Astrocyte (in vitro differentiated cells and primary cell): Measurements from ENCODE around the gene WNT5B. TPM values are rescaled to one million over a fixed set of nuclear protein-coding genes. Genes with fewer than 3 reads are reported as not detected.
A peak's percentile ranks its signal among the peaks of the same experiment; 100 is the strongest.

Source experiments
- DNase-seq: peaks from one replicate; pipeline ENCODE4 v3.0.0-alpha.2; 2010; ENCODE audit warnings: low read depth
- FAIRE-seq: peaks from 2 replicates; lab custom pipeline; 2011; peaks lifted over from hg19 to GRCh38; lab: Jason Lieb, UNC
- H2AFZ ChIP-seq: 2 replicates; pipeline ENCODE4 v1.6.0; 2012; ENCODE audit warnings: low read depth, low read length, inconsistent platforms
- H3K27ac ChIP-seq: 2 replicates; pipeline ENCODE4 v1.5.1; 2011; ENCODE audit warnings: low read depth, low read length, inconsistent platforms
- H3K27me3 ChIP-seq: 2 replicates; pipeline ENCODE4 v1.6.0; 2011; ENCODE audit warnings: low read length, inconsistent platforms; ENCODE audit not compliant: insufficient read depth
- H3K36me3 ChIP-seq: 2 replicates; pipeline ENCODE4 v1.5.1; 2011; ENCODE audit warnings: low read length, inconsistent platforms; ENCODE audit not compliant: insufficient read depth
- H3K4me1 ChIP-seq: 2 replicates; pipeline ENCODE4 v1.5.1; 2011; ENCODE audit warnings: low read length, inconsistent platforms; ENCODE audit not compliant: insufficient read depth
- H3K4me2 ChIP-seq: 2 replicates; pipeline ENCODE4 v1.6.0; 2012; ENCODE audit warnings: low read length, inconsistent platforms
- H3K4me3 ChIP-seq: 2 replicates; pipeline ENCODE4 v1.5.1; 2011; ENCODE audit warnings: low read depth, mild to moderate bottlenecking, low read length, inconsistent platforms; ENCODE audit not compliant: insufficient read depth
- H3K79me2 ChIP-seq: 2 replicates; pipeline ENCODE4 v1.6.0; 2012; ENCODE audit warnings: mild to moderate bottlenecking, low read length, inconsistent platforms; ENCODE audit not compliant: insufficient read depth
- H3K9ac ChIP-seq: 2 replicates; pipeline ENCODE4 v1.6.0; 2012; ENCODE audit warnings: mild to moderate bottlenecking, low read length, inconsistent platforms
- H3K9me3 ChIP-seq: 2 replicates; pipeline ENCODE4 v1.5.1; 2012; ENCODE audit warnings: low read depth, mild to moderate bottlenecking, low read length, inconsistent platforms; ENCODE audit not compliant: insufficient read depth
- H4K20me1 ChIP-seq: 2 replicates; pipeline ENCODE4 v1.6.0; 2012; ENCODE audit warnings: low read length, inconsistent platforms; ENCODE audit not compliant: insufficient read depth
- H3K27ac Mint-ChIP-seq: one replicate; pipeline ENCODE4 v1.8.0; 2021; ENCODE audit warnings: mild to moderate bottlenecking, mixed read lengths; ENCODE audit not compliant: unreplicated experiment
- H3K27me3 Mint-ChIP-seq: one replicate; pipeline ENCODE4 v1.8.0; 2021; ENCODE audit warnings: low read depth, mixed read lengths; ENCODE audit not compliant: unreplicated experiment
- H3K36me3 Mint-ChIP-seq: one replicate; pipeline ENCODE4 v1.8.0; 2021; ENCODE audit warnings: low read depth, mixed read lengths; ENCODE audit not compliant: unreplicated experiment
- H3K4me1 Mint-ChIP-seq: one replicate; pipeline ENCODE4 v1.8.0; 2021; ENCODE audit warnings: low read depth, mixed read lengths; ENCODE audit not compliant: unreplicated experiment
- H3K4me3 Mint-ChIP-seq: one replicate; pipeline ENCODE4 v1.8.0; 2021; ENCODE audit warnings: mild to moderate bottlenecking, moderate library complexity, mixed read lengths; ENCODE audit not compliant: unreplicated experiment
- H3K9me3 Mint-ChIP-seq: one replicate; pipeline ENCODE4 v1.8.0; 2021; ENCODE audit warnings: mild to moderate bottlenecking, mixed read lengths; ENCODE audit not compliant: unreplicated experiment
- EZH2 ChIP-seq: IDR thresholded peaks from 2 replicates; pipeline ENCODE4 v1.6.1; 2012; ENCODE audit warnings: mild to moderate bottlenecking, low read length, inconsistent platforms; ENCODE audit not compliant: insufficient read depth
- total RNA-seq: library from RNA; stranded (reverse); gene quantifications from 2 replicates; pipeline ENCODE4 v1.2.1, GENCODE V29; 2021
- TF ChIP-seq, protein P1 (sequence below): IDR thresholded peaks from 2 replicates; pipeline ENCODE4 v1.5.1; 2011; ENCODE audit warnings: low read depth, mild to moderate bottlenecking, inconsistent platforms, low read length, moderate library complexity; ENCODE audit not compliant: insufficient read depth

Gene WNT5B
- total RNA-seq, 1 donor from 2014 or later: 110 TPM

DNA sequence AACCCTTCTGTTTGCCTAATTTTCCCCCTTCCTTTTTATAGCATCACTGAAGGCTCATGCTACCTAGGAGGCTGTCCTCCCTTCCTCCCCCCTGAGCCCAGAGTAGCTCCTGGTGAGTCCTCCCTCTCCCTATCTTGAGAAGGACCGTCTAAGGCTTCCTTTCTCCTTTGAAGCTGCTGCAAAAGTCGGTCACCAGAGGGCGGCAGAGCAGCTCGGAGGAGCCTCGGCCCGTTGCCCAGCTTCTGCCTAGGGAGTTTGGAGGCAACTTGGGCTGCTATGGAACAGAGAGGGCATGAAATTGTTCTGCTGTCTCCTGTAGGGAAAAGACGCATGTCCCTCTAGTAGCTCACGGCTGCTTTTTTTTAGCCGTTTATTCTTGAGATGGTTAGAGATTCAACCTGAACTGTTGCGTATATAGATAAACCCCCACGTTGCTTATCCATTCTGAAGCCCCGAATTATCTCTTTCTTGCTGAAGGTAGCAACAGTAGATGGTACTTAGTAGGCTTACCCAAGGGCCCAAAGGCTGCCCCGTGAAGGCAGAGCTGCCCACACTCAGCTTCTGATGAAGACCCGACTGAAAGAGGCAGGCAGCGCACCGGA, 5.7 kb downstream of the WNT5B start:
- no peak overlapping the region for H3K27ac Mint-ChIP-seq
- Histone ChIP-seq H3K27ac (no peak overlapping the region), H3K4me2 (no peak overlapping the region), H3K4me3 (no peak overlapping the region), H3K27me3 (no peaks in the 10 kb centered on the region), H3K4me1 (peaks cover 10% of the 10 kb centered on the region), H4K20me1 (peaks cover 51% of the 10 kb centered on the region), H2AFZ (no peak overlapping the region), H3K9ac (no peak overlapping the region), H3K36me3 (peaks cover 9% of the 10 kb centered on the region), H3K9me3 (no peaks in the 10 kb centered on the region), H3K79me2 (no peaks in the 10 kb centered on the region)
- no peak for FAIRE-seq
- H3K4me1 Mint-ChIP-seq: peaks cover 15% of the 10 kb centered on the region
- H3K9me3 Mint-ChIP-seq: no peaks in the 10 kb centered on the region
- TF ChIP-seq, protein P1, sequence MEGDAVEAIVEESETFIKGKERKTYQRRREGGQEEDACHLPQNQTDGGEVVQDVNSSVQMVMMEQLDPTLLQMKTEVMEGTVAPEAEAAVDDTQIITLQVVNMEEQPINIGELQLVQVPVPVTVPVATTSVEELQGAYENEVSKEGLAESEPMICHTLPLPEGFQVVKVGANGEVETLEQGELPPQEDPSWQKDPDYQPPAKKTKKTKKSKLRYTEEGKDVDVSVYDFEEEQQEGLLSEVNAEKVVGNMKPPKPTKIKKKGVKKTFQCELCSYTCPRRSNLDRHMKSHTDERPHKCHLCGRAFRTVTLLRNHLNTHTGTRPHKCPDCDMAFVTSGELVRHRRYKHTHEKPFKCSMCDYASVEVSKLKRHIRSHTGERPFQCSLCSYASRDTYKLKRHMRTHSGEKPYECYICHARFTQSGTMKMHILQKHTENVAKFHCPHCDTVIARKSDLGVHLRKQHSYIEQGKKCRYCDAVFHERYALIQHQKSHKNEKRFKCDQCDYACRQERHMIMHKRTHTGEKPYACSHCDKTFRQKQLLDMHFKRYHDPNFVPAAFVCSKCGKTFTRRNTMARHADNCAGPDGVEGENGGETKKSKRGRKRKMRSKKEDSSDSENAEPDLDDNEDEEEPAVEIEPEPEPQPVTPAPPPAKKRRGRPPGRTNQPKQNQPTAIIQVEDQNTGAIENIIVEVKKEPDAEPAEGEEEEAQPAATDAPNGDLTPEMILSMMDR: peak; percentile 70
- TF ChIP-seq EZH2: no peak
- H3K36me3 Mint-ChIP-seq: peaks cover 17% of the 10 kb centered on the region
- DNase-seq: peak; percentile 36
- H3K4me3 Mint-ChIP-seq: no peak overlapping the region
- H3K27me3 Mint-ChIP-seq: no peaks in the 10 kb centered on the region

DNA sequence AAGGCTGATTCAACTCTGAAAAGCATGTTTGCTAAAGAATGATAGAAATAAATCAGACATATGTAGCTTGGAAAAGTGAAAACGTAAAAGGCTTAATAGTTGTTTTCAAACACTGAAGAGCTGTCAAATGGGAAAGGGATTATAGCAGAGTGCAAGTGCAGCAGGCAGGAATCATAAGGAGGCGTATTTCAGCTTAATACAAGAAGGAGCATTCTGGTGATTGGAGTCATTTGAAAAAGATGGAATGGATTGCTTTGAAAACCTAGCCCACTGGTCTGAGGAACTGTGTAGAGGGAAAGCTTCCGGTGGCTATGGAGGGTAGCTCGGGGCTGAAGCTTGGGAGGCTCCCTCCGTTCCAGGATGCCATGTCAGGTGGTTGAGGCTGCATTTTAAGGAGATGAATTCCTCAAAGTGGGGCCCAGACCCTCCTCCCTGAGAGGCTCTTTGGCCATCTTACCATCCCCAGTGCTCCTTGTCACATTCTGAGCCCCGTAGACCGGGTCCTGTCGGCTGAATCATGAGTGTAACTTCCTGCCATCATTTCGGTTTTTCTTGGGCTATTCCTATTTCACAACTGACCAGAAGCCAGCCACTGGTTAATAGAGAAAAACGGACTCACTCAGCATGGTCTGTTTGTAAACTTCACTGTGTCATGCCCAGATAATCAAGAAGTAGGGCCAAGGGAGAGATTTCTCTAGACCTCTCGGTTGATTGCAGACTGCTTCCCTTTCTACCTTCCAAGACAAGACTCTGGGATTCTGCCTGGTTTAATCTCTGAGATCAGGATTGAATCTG, 6.5 kb downstream of the WNT5B start:
- no peak overlapping the region for H3K27ac ChIP-seq
- no peak overlapping the region for H3K9ac ChIP-seq
- TF ChIP-seq, protein P1: no peak
- TF ChIP-seq EZH2: no peak
- DNase-seq: no peak
- H3K4me3 Mint-ChIP-seq: no peak overlapping the region
- FAIRE-seq: no peak
- peaks cover 21% of the 10 kb centered on the region for H3K36me3 Mint-ChIP-seq
- no peak overlapping the region for H3K4me3 ChIP-seq
- H4K20me1 ChIP-seq: peaks cover 54% of the 10 kb centered on the region
- H3K36me3 ChIP-seq: peaks cover 12% of the 10 kb centered on the region
- H3K27me3 Mint-ChIP-seq: no peaks in the 10 kb centered on the region
- no peaks in the 10 kb centered on the region for H3K9me3 ChIP-seq
- no peak overlapping the region for H3K4me2 ChIP-seq
- H3K4me1 Mint-ChIP-seq: peaks cover 14% of the 10 kb centered on the region
- no peaks in the 10 kb centered on the region for H3K9me3 Mint-ChIP-seq
- no peaks in the 10 kb centered on the region for H3K27me3 ChIP-seq
- H3K27ac Mint-ChIP-seq: no peak overlapping the region
- peaks cover 7% of the 10 kb centered on the region for H3K4me1 ChIP-seq
- H3K79me2 ChIP-seq: no peaks in the 10 kb centered on the region
- no peak overlapping the region for H2AFZ ChIP-seq

DNA sequence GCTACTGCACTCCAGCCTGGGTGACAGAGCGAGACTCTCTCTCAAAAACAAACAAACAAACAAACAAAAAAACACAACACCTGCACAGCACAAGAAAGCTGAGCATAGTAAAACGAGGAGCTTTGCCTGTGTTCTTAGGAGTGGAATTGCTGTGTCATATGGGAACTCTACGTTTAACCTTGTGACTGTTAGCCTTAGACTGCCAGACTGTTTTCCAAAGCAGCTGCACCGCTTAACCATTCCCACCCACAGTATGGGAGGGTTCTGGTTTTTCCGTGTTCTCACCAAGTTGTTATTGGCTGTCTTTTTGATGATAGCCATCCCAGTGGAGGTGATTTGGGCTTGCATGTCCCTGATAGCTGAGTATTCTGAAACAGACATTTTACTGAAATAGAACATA, 9.2 kb downstream of the WNT5B start:
- Mint-ChIP-seq H3K27ac (no peak overlapping the region), H3K4me3 (no peak overlapping the region), H3K36me3 (peaks cover 30% of the 10 kb centered on the region), H3K9me3 (no peaks in the 10 kb centered on the region), H3K4me1 (no peaks in the 10 kb centered on the region), H3K27me3 (no peaks in the 10 kb centered on the region)
- TF ChIP-seq, protein P1: no peak
- TF ChIP-seq EZH2: no peak
- no peaks in the 10 kb centered on the region for H3K4me1 ChIP-seq
- H3K27ac ChIP-seq: no peak overlapping the region
- no peak overlapping the region for H3K4me3 ChIP-seq
- peaks cover 39% of the 10 kb centered on the region for H4K20me1 ChIP-seq
- no peaks in the 10 kb centered on the region for H3K9me3 ChIP-seq
- H3K36me3 ChIP-seq: peaks cover 10% of the 10 kb centered on the region
- no peaks in the 10 kb centered on the region for H3K79me2 ChIP-seq
- no peak overlapping the region for H3K9ac ChIP-seq
- FAIRE-seq (no peak), DNase-seq (no peak)
- no peak overlapping the region for H2AFZ ChIP-seq
- H3K27me3 ChIP-seq: no peaks in the 10 kb centered on the region
- H3K4me2 ChIP-seq: no peak overlapping the region
